Astrocyte of the cerebellum (primary cell): ENCODE data around the gene KLK11.

Source experiments
- DNase-seq: peaks from one replicate; pipeline ENCODE4 v3.0.0-alpha.2; 2011; ENCODE audit warnings: low read depth
- H3K4me3 ChIP-seq: 2 replicates; pipeline ENCODE4 v1.5.1; 2011; ENCODE audit warnings: mild to moderate bottlenecking, low read depth, low read length, moderate library complexity
- in situ Hi-C: cut with HindIII; loops from 2 replicates; pipeline ENCODE4 v1.10.0; 2017; ENCODE audit warnings: low sequenced_read_pairs
- TF ChIP-seq, protein P1 (sequence below): IDR thresholded peaks from 2 replicates; pipeline ENCODE4 v1.5.1; 2012; ENCODE audit warnings: low read length, low read depth, moderate library complexity, mild to moderate bottlenecking; ENCODE audit errors: missing control alignments

The KLK11 gene

DNA sequence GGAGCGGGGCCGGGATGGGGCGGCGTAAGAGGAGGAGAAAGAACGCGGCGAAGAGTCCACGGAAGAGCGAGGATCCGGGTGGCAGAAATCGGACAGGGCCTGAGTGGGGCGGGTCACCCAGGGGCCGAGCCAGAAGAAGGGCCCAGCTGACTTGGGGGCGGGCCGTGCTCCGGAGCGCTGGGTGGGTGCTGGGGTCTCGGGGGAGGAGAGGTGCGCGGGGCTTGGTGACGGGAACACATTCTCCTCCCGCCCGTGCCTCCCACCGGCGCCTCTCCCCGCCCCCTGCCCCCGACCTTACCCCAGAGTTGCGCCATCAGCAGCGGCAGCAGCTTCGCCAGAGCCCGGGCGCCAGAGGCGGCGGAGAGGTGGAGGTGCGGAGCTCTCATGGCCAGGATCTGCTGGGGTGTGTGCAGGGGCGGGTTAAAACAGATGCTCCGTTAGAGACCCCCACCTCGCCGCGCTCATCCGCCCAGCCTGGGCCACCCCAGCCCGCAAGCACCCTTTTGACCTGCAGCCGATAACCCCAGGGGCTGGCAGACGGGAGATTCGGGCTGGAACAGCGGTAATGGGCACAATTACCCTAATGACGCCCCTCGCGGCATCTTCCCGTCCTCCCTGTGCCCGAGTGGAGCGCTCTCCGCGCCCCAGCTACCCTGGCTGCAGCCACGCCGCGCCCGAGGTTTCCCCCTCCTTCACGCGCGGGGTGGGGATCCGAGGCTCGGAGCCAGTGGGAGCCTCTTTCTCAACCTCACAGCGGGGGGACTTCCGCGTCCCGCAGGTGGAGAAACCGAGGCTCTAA lies 7.5 kb downstream of the KLK11 start:
- no peak overlapping the region for H3K4me3 ChIP-seq
- DNase-seq, result no peak
- in situ Hi-C loops, result no loop called here
- TF ChIP-seq, protein P1, sequence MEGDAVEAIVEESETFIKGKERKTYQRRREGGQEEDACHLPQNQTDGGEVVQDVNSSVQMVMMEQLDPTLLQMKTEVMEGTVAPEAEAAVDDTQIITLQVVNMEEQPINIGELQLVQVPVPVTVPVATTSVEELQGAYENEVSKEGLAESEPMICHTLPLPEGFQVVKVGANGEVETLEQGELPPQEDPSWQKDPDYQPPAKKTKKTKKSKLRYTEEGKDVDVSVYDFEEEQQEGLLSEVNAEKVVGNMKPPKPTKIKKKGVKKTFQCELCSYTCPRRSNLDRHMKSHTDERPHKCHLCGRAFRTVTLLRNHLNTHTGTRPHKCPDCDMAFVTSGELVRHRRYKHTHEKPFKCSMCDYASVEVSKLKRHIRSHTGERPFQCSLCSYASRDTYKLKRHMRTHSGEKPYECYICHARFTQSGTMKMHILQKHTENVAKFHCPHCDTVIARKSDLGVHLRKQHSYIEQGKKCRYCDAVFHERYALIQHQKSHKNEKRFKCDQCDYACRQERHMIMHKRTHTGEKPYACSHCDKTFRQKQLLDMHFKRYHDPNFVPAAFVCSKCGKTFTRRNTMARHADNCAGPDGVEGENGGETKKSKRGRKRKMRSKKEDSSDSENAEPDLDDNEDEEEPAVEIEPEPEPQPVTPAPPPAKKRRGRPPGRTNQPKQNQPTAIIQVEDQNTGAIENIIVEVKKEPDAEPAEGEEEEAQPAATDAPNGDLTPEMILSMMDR, result no peak

DNA sequence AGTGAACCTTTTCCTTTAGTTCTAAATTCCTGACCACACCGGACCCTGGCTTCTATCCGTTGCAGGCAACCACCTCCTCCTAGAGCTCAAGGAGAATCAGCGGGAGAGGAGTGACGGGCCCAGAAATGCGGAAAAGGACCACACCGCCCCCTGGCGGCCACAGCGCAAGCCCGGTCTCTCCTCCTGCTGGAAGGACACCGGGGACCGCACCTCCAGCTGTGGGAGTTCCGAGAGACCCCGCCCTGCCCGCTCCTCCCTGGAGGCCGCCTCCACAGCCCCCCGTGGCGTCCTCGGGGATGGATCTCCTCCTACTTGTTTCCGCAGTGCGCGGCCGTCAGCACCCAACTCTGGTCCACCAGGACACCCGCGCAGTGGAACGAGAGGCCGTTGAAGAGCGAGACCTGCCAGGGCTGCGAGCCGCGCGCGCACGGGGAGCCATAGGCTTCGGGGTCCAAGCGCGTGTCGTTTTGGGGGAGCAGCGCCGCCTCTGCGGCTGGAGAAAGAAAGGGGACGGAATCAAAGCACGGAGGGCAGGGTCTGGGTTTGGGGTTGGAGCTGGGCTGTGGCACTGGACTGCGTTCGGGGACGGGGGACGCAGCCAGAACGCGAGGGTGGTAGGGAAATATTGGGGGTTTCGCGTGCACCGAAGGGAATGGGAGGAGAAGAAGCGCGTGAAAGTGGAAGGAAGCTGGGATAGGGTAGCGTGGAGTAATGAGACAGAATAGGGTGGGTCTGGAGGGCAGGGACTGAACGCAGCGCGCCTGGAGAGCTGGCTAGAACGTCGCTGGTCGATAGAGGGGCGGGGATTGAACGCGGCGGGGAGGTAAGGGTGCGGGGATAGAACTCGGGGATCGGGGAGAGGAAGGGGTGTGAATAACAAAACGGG lies 9.4 kb downstream of the KLK11 start:
- in situ Hi-C loops, result no loop called here
- DNase-seq, result no peak
- H3K4me3 ChIP-seq, result no peak overlapping the region
- TF ChIP-seq, protein P1, result peak; percentile 44

DNA sequence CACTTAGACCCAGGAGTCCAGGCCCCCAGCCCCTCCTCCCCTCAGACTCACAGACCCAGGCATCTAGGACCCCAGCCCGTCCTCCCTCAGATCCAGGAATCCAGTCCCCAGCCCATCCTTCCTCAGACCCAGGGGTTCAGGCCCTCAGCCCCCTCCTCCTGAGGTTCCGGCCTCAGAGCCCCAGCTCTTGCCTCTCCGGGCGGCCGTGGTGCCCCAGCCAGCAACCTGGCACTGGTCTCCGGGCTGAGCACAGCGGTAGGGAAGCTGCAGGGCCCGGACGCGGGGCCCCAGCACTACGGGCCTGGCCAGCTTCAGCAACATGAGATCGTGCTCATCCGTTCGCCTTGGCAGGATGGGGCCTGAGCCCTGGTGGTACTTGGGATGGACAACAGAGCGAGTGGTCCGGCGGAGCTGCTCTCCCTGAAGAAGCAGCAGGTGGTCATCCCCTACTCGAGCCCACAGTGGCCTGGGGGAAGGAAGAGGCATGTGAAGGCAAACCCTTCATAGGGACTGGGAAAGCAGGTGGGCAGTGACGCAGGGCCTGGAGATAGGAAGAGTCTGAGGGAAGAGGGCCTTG lies 10.6 kb downstream of the KLK11 start:
- no peak overlapping the region for H3K4me3 ChIP-seq
- in situ Hi-C loops, result no loop called here
- DNase-seq, result no peak
- TF ChIP-seq, protein P1, result no peak

DNA sequence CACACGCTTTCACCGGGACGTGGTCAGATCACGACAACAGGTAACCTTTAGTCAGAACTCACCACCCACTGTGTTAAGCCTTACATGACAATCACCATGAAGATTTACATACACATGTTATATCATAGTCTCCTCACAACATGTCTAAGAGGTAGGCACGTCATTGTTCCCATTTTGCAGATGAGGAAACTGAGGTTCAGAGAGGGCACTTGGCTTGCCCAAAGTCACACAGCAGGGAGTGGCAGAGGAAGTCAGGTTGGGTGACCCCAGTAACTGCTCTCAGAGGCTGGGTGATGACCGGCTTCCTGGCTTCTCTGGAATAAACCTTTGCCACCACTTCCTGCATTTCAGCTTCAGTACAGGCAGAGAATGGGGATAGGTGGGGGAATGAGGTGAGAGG lies 12.2 kb downstream of the KLK11 start:
- no peak overlapping the region for H3K4me3 ChIP-seq
- TF ChIP-seq, protein P1, result no peak
- no peak for DNase-seq
- in situ Hi-C loops, result no loop called here

DNA sequence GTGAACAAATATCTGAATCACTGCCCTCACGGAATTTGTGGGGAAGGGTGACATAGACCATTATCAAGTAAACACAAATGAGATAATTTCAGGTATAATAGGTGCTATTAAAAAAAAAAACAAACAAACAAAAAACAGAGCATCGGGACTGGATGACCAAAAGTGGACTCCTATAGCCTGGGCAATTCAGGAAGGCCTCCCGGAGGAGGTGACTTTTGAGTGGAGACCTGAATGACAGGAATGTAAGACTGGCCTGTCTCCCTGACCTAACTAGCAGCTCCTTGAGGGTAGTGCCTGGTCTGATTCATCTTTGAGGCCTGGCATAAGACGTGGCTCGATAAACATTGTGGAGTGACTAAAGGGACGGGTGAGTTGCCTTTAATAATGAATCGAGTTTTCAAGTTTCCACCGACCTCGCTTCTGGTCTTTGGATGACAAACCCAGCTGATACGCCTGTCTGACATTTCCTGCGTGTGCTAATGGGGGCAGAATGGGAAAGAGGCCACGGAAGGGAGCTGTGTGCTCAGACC lies 13.7 kb downstream of the KLK11 start:
- DNase-seq, result no peak
- TF ChIP-seq, protein P1, result no peak
- no peak overlapping the region for H3K4me3 ChIP-seq
- in situ Hi-C loops, result no loop called here
